H1 (cell line): ENCODE measurements around the gene PTH1R. TPM values are rescaled to one million over a fixed set of nuclear protein-coding genes. Genes with fewer than 3 reads are reported as not detected.

Source experiments
- CTCF ChIA-PET: fragments of 300-600 bp; sonication (Branson Sonifier 250); formaldehyde crosslinking; loops from one replicate; lab custom pipeline; 2021; ENCODE audit not compliant: partially characterized antibody; lab: Charles Lee
- POLR2A ChIA-PET: fragments of 300-600 bp; sonication (Branson Sonifier 250); formaldehyde crosslinking; loops from one replicate; lab custom pipeline; 2021; ENCODE audit warnings: inconsistent platforms; ENCODE audit not compliant: partially characterized antibody; lab: Charles Lee
- DNase-seq, 2 experiments: peaks; one replicate each; pipeline versions ENCODE4 v3.0.0 to v3.0.0-alpha.2; 2010 to 2022; ENCODE audit warnings: low spot score in 2 of 2, low read depth in 1 of 2, mixed read lengths in 1 of 2
- FAIRE-seq: peaks from 2 replicates; lab custom pipeline; 2011; peaks lifted over from hg19 to GRCh38; lab: Jason Lieb, UNC
- H2AFZ ChIP-seq: 2 replicates; pipeline ENCODE4 v1.8.1; 2012; ENCODE audit warnings: low read length, inconsistent platforms
- H2AK5ac ChIP-seq: 2 replicates; pipeline ENCODE4 v1.6.1; 2013; ENCODE audit warnings: low read depth, low read length
- H2BK120ac ChIP-seq: replicated peaks from 2 replicates; pipeline ENCODE3; 2013; ENCODE audit warnings: low read depth, low read length, inconsistent platforms
- H2BK12ac ChIP-seq: 2 replicates; pipeline ENCODE4 v1.6.1; 2013; ENCODE audit warnings: low read depth, low read length
- H2BK15ac ChIP-seq: 2 replicates; pipeline ENCODE4 v1.6.1; 2013; ENCODE audit warnings: low read length
- H2BK20ac ChIP-seq: 2 replicates; pipeline ENCODE4 v1.6.1; 2013; ENCODE audit warnings: low read length
- H2BK5ac ChIP-seq: 2 replicates; pipeline ENCODE4 v1.6.1; 2013; ENCODE audit warnings: low read depth, low read length
- H3K14ac ChIP-seq: 2 replicates; pipeline ENCODE4 v1.6.1; 2013; ENCODE audit warnings: inconsistent platforms; ENCODE audit not compliant: insufficient read length
- H3K18ac ChIP-seq: 2 replicates; pipeline ENCODE4 v1.6.1; 2013; ENCODE audit warnings: low read length; ENCODE audit errors: extremely low read depth
- H3K23ac ChIP-seq: 2 replicates; pipeline ENCODE4 v1.6.1; 2013; ENCODE audit warnings: inconsistent platforms; ENCODE audit not compliant: insufficient read length
- H3K23me2 ChIP-seq: 2 replicates; pipeline ENCODE4 v1.6.1; 2013; ENCODE audit warnings: low read depth, low read length
- H3K27ac ChIP-seq: 2 replicates; pipeline ENCODE4 v1.6.1; 2011; ENCODE audit warnings: low read depth, low read length, inconsistent platforms
- H3K27me3 ChIP-seq, 4 experiments: replicated peaks in 1 of 4; 1 replicate in 1 of 4; 2 replicates in 3 of 4; pipeline versions ENCODE4 v1.6.1 to v1.8.1; 2011 to 2013; ENCODE audit warnings: low read length in 3 of 4, mild to moderate bottlenecking in 3 of 4, inconsistent platforms in 2 of 4, mixed read lengths in 2 of 4, moderate library complexity in 1 of 4; ENCODE audit not compliant: control insufficient read depth in 3 of 4, insufficient read depth in 3 of 4; ENCODE audit errors: extremely low read depth in 1 of 4
- H3K36me3 ChIP-seq, 4 experiments: 2 replicates each; pipeline versions ENCODE4 v1.6.1 to v1.8.1; 2011 to 2013; ENCODE audit warnings: mild to moderate bottlenecking in 4 of 4, low read length in 3 of 4, moderate library complexity in 2 of 4, control low read depth in 1 of 4, inconsistent platforms in 1 of 4; ENCODE audit not compliant: insufficient read depth in 4 of 4, control insufficient read depth in 2 of 4
- H3K4ac ChIP-seq: replicated peaks from 2 replicates; pipeline ENCODE3; 2013; ENCODE audit warnings: low read length, low read depth, mixed read lengths, inconsistent platforms; ENCODE audit not compliant: insufficient read length
- H3K4me1 ChIP-seq, 4 experiments: replicated peaks in 1 of 4; 1 replicate in 1 of 4; 2 replicates in 3 of 4; pipeline versions ENCODE4 v1.6.1 to v1.8.1; 2011 to 2013; ENCODE audit warnings: low read length in 3 of 4, inconsistent platforms in 2 of 4, mixed read lengths in 1 of 4; ENCODE audit not compliant: insufficient read depth in 4 of 4, control insufficient read depth in 3 of 4
- H3K4me2 ChIP-seq, 2 experiments: 2 replicates each; pipeline versions ENCODE4 v1.6.1 to v1.8.1; 2011 to 2013; ENCODE audit warnings: low read depth in 2 of 2, low read length in 2 of 2, control low read depth in 1 of 2, inconsistent platforms in 1 of 2, mild to moderate bottlenecking in 1 of 2; ENCODE audit not compliant: insufficient read depth in 1 of 2
- H3K4me3 ChIP-seq, 4 experiments: fragments of 200-600, 300-600 bp in 1 of 4; sonication (generic), shearing (Covaris generic), sonication (Bioruptor Twin) in 1 of 4; 2 replicates each; pipeline versions ENCODE4 v1.5.1 to v1.8.1; 2011 to 2016; ENCODE audit warnings: low read length in 4 of 4, low read depth in 3 of 4, control low read depth in 2 of 4, inconsistent platforms in 2 of 4, mild to moderate bottlenecking in 2 of 4, mixed read lengths in 1 of 4, moderate library complexity in 1 of 4; ENCODE audit not compliant: insufficient read depth in 2 of 4; ENCODE audit errors: extremely low read depth in 1 of 4
- H3K56ac ChIP-seq: replicated peaks from 2 replicates; pipeline ENCODE3; 2013; ENCODE audit warnings: low read depth, mild to moderate bottlenecking, mixed read lengths, low read length, inconsistent platforms; ENCODE audit not compliant: insufficient read length
- H3K79me1 ChIP-seq: 2 replicates; pipeline ENCODE4 v1.6.1; 2013; ENCODE audit warnings: low read depth, low read length, control low read depth
- H3K79me2 ChIP-seq, 2 experiments: 2 replicates each; pipeline versions ENCODE4 v1.6.1 to v1.8.1; 2012 to 2013; ENCODE audit warnings: low read length in 2 of 2, mild to moderate bottlenecking in 2 of 2, inconsistent platforms in 1 of 2; ENCODE audit not compliant: insufficient read depth in 2 of 2, control insufficient read depth in 1 of 2
- H3K9ac ChIP-seq, 4 experiments: replicated peaks in 1 of 4; 1 replicate in 1 of 4; 2 replicates in 3 of 4; pipeline versions ENCODE4 v1.6.1 to v1.8.1; 2011 to 2013; ENCODE audit warnings: low read depth in 3 of 4, low read length in 3 of 4, control low read depth in 2 of 4, mild to moderate bottlenecking in 2 of 4, moderate library complexity in 2 of 4, inconsistent platforms in 1 of 4; ENCODE audit errors: extremely low read depth in 1 of 4
- H3K9me3 ChIP-seq, 2 experiments: 2 replicates each; pipeline versions ENCODE4 v1.6.1 to v1.8.1; 2012 to 2013; ENCODE audit warnings: mild to moderate bottlenecking in 2 of 2, moderate library complexity in 2 of 2, control low read depth in 1 of 2, inconsistent platforms in 1 of 2, low read depth in 1 of 2, low read length in 1 of 2, mixed read lengths in 1 of 2; ENCODE audit not compliant: insufficient read depth in 2 of 2
- H4K20me1 ChIP-seq, 2 experiments: replicated peaks in 1 of 2; 2 replicates each; pipeline versions ENCODE3 to v1.8.1; 2011 to 2013; ENCODE audit warnings: inconsistent platforms in 2 of 2, low read length in 2 of 2, mild to moderate bottlenecking in 1 of 2; ENCODE audit not compliant: insufficient read depth in 2 of 2, control insufficient read depth in 1 of 2
- H4K5ac ChIP-seq: 2 replicates; pipeline ENCODE4 v1.6.1; 2013; ENCODE audit warnings: low read length, low read depth, mixed read lengths, inconsistent platforms; ENCODE audit not compliant: insufficient read length
- H4K8ac ChIP-seq: 2 replicates; pipeline ENCODE4 v1.8.0; 2013; ENCODE audit warnings: mild to moderate bottlenecking, moderate library complexity, low read length, inconsistent platforms; ENCODE audit not compliant: insufficient read depth; ENCODE audit errors: extremely low read depth
- H4K91ac ChIP-seq: replicated peaks from 2 replicates; pipeline ENCODE3; 2013; ENCODE audit warnings: low read length, mixed read lengths, inconsistent platforms; ENCODE audit not compliant: insufficient read length
- BRCA1 ChIP-seq: IDR thresholded peaks from 2 replicates; pipeline ENCODE4 v1.6.1; 2012; ENCODE audit warnings: low read depth, low read length, improper control_type of control experiment
- CBX8 ChIP-seq: fragments of 300-800, 300-1000 bp; sonication (generic); IDR thresholded peaks from 2 replicates; pipeline ENCODE4 v1.7.1; 2016; ENCODE audit warnings: low read depth, low read length, borderline replicate concordance
- CHD1 ChIP-seq: IDR thresholded peaks from 2 replicates; pipeline ENCODE4 v1.6.1; 2012; ENCODE audit warnings: low read depth, low read length, improper control_type of control experiment
- PHF8 ChIP-seq: fragments of 200-600 bp; sonication (generic); conservative IDR thresholded peaks from 2 replicates; pipeline ENCODE4 v1.7.1; 2012; ENCODE audit warnings: low read depth, mild to moderate bottlenecking, inconsistent platforms, low read length, moderate library complexity
- POLR2AphosphoS5 ChIP-seq: IDR thresholded peaks from 2 replicates; pipeline ENCODE4 v1.6.1; 2011; ENCODE audit warnings: low read depth, low read length
- SIRT6 ChIP-seq: IDR thresholded peaks from one replicate; pipeline ENCODE4 v1.7.1; 2012; ENCODE audit warnings: low read length, inconsistent platforms
- WGBS, 2 experiments: shearing (Covaris generic) in 1 of 2; methylation state at CpG; one replicate each; pipeline versions ENCODE4 v1.1.6 to v1.1.7; 2013 to 2015; ENCODE audit warnings: low lambda C conversion rate in 2 of 2, mixed read lengths in 2 of 2, inconsistent platforms in 1 of 2, low coverage in 1 of 2, missing lambda C conversion rate in 1 of 2; ENCODE audit not compliant: insufficient replicate concordance in 2 of 2, insufficient coverage in 1 of 2, insufficient read length in 1 of 2; ENCODE audit errors: extremely low coverage in 1 of 2, missing lambda C conversion rate in 1 of 2; 5-methylcytosine and 5-hydroxymethylcytosine counted together
- polyA plus RNA-seq, 7 experiments: library from polyadenylated mRNA; depleted of rRNA in 3 of 7; stranded (reverse) in 5 of 7; unstranded in 2 of 7; fragments of >200 nt in 5 of 7; fragments of 200-250 nt in 2 of 7; gene quantifications; 1 replicate in 5 of 7; 2 replicates in 1 of 7; 4 replicates in 1 of 7; pipeline versions ENCODE4 v1.2.1 to v1.2.3, GENCODE V29; 2011 to 2013; ENCODE audit warnings: missing spikeins in 2 of 7, mixed read lengths in 2 of 7
- total RNA-seq: library from RNA; stranded (reverse); fragmentation: NEBNext Ultra II Directional; extraction: Animal tissue kit (Norgen Biotek cat#: 25700); gene quantifications from 2 replicates; pipeline ENCODE4 v1.2.1, GENCODE V29; 2021

PTH1R gene
- total and polyA plus RNA-seq, 2 of the 8 experiments (the other 6 are each of a cell fraction or from before 2014, with no cell fraction given), result 0.57 to 1.5 TPM

- ChIA-PET CTCF (no interaction called here), POLR2A (no interaction called here)
- H3K4me3 ChIP-seq, result no peak overlapping the region
- H3K9me3 ChIP-seq, result no peaks in the 10 kb centered on the region; a peak in 2 of 4 replicates
- H2BK12ac ChIP-seq, result no peak overlapping the region
- H3K4me2 ChIP-seq, result no peak overlapping the region
- H2BK20ac ChIP-seq, result no peak overlapping the region
- no peaks in the 10 kb centered on the region for H3K36me3 ChIP-seq
- DNase-seq (no peak), FAIRE-seq (no peak)
- H4K20me1 ChIP-seq, result no peaks in the 10 kb centered on the region
- no peak overlapping the region for H2BK5ac ChIP-seq
- H3K18ac ChIP-seq, result no peak overlapping the region
- H3K27me3 ChIP-seq, result no peaks in the 10 kb centered on the region; a peak in 1 of 7 replicates
- H3K27ac ChIP-seq, result no peak overlapping the region
- no peaks in the 10 kb centered on the region for H3K79me2 ChIP-seq
- no peak overlapping the region for H3K9ac ChIP-seq
- no peak overlapping the region for H3K4ac ChIP-seq
- no peaks in the 10 kb centered on the region for H3K23me2 ChIP-seq
- H2BK120ac ChIP-seq, result no peak overlapping the region
- H4K5ac ChIP-seq, result no peak overlapping the region
- TF ChIP-seq CHD1, result no peak
- TF ChIP-seq SIRT6, result no peak
- no peak for TF ChIP-seq PHF8
- TF ChIP-seq BRCA1, result no peak
- TF ChIP-seq POLR2AphosphoS5, result no peak
- no peak for TF ChIP-seq CBX8
- H4K8ac ChIP-seq, result no peak overlapping the region
- H3K14ac ChIP-seq, result no peak overlapping the region
- no peak overlapping the region for H2AK5ac ChIP-seq
- H2BK15ac ChIP-seq, result no peak overlapping the region
- H3K23ac ChIP-seq, result no peak overlapping the region
- H3K4me1 ChIP-seq, result peaks cover 0 to 3% (median 0%) of the 10 kb centered on the region in 4 experiments; a peak in 1 of 7 replicates
- no peak overlapping the region for H3K56ac ChIP-seq
- no peaks in the 10 kb centered on the region for H3K79me1 ChIP-seq
- H4K91ac ChIP-seq, result no peak overlapping the region
- 91% methylated on average over 1 of the region's 1 CpG; no CpG with 5 or more reads in 1 of the 2 experiments for WGBS, 2 experiments
- H2AFZ ChIP-seq, result no peak overlapping the region
Observed at GRCh38 chr3:46831841-46832240, 45.7 kb upstream of the PTH1R start.
